Parathyroid adenoma (tissue), 2 donors: Measurements from ENCODE around the gene MRGPRD.

Experiments
- H2AFZ ChIP-seq: fragments of 300-600 bp; sonication (generic); one replicate; pipeline ENCODE4 v1.7.0; 2017; ENCODE audit warnings: antibody characterized with exemption, mild to moderate bottlenecking
- H3K27ac ChIP-seq: fragments of 300-600 bp; sonication (generic); one replicate; pipeline ENCODE4 v1.7.0; 2017
- H3K27me3 ChIP-seq: fragments of 300-600 bp; sonication (generic); one replicate; pipeline ENCODE4 v1.7.0; 2017; ENCODE audit warnings: low read length; ENCODE audit not compliant: control insufficient read depth, insufficient read depth
- H3K36me3 ChIP-seq: fragments of 300-600 bp; sonication (generic); one replicate; pipeline ENCODE4 v1.7.0; 2017; ENCODE audit warnings: low read length; ENCODE audit not compliant: control insufficient read depth, insufficient read depth
- H3K4me1 ChIP-seq: fragments of 300-600 bp; sonication (generic); one replicate; pipeline ENCODE4 v1.7.0; 2017; ENCODE audit warnings: control low read depth
- H3K4me2 ChIP-seq: fragments of 300-600 bp; sonication (generic); one replicate; pipeline ENCODE4 v1.7.0; 2017; ENCODE audit warnings: low read length
- H3K4me3 ChIP-seq: fragments of 300-600 bp; sonication (generic); one replicate; pipeline ENCODE4 v1.7.0; 2017; ENCODE audit warnings: low read depth, low read length
- H3K79me2 ChIP-seq: fragments of 300-600 bp; sonication (generic); one replicate; pipeline ENCODE4 v1.7.0; 2017; ENCODE audit warnings: control low read depth
- H3K9ac ChIP-seq: fragments of 300-600 bp; sonication (generic); one replicate; pipeline ENCODE4 v1.7.0; 2017; ENCODE audit warnings: mild to moderate bottlenecking
- H3K9me3 ChIP-seq: fragments of 300-600 bp; sonication (generic); one replicate; pipeline ENCODE4 v1.7.0; 2017; ENCODE audit warnings: low read length; ENCODE audit not compliant: control insufficient read depth
- CTCF ChIP-seq: fragments of 300-600 bp; sonication (generic); IDR thresholded peaks from one replicate; pipeline ENCODE4 v1.7.0; 2017; ENCODE audit warnings: antibody characterized with exemption, mild to moderate bottlenecking
- donor health status: primary hyperparathyroidism.

Gene MRGPRD

GRCh38 chr11:68932358-68932757, 48.4 kb downstream of the MRGPRD start:
- Histone ChIP-seq H3K79me2 (no peaks in the 10 kb centered on the region), H3K4me2 (no peak overlapping the region), H3K27me3 (no peaks in the 10 kb centered on the region), H3K9ac (no peak overlapping the region), H3K9me3 (no peaks in the 10 kb centered on the region), H3K4me3 (no peak overlapping the region), H3K4me1 (no peaks in the 10 kb centered on the region), H3K36me3 (no peaks in the 10 kb centered on the region), H3K27ac (no peak overlapping the region), H2AFZ (no peak overlapping the region)
- no peak for TF ChIP-seq CTCF

- H3K4me1 ChIP-seq, result no peaks in the 10 kb centered on the region
- no peaks in the 10 kb centered on the region for H3K79me2 ChIP-seq
- H3K9ac ChIP-seq, result no peak overlapping the region
- no peak overlapping the region for H2AFZ ChIP-seq
- no peak for TF ChIP-seq CTCF
- no peak overlapping the region for H3K4me3 ChIP-seq
- H3K4me2 ChIP-seq, result no peak overlapping the region
- H3K27me3 ChIP-seq, result no peaks in the 10 kb centered on the region
- no peaks in the 10 kb centered on the region for H3K9me3 ChIP-seq
- H3K27ac ChIP-seq, result no peak overlapping the region
- no peaks in the 10 kb centered on the region for H3K36me3 ChIP-seq
Measured at GRCh38 chr11:68931911-68932310, 48.9 kb downstream of the MRGPRD start.

GRCh38 chr11:68930991-68931855, 49.6 kb downstream of the MRGPRD start:
- TF ChIP-seq CTCF, result no peak
- no peaks in the 10 kb centered on the region for H3K4me1 ChIP-seq
- no peak overlapping the region for H3K27ac ChIP-seq
- H3K79me2 ChIP-seq, result no peaks in the 10 kb centered on the region
- H3K36me3 ChIP-seq, result no peaks in the 10 kb centered on the region
- H3K4me3 ChIP-seq, result no peak overlapping the region
- no peak overlapping the region for H3K4me2 ChIP-seq
- no peak overlapping the region for H2AFZ ChIP-seq
- no peaks in the 10 kb centered on the region for H3K9me3 ChIP-seq
- H3K27me3 ChIP-seq, result no peaks in the 10 kb centered on the region
- no peak overlapping the region for H3K9ac ChIP-seq
